HCT116 (cell line): ENCODE results near the gene CACNB2. TPM values are rescaled to one million over a fixed set of nuclear protein-coding genes. Genes with fewer than 3 reads are reported as not detected.

Experiments used
- ATAC-seq: fragments of 200-7000 bp; cut with Tn5 transposase; 2 replicates; pipeline ENCODE4 v1.9.1; 2020; ENCODE audit warnings: mild to moderate bottlenecking, moderate library complexity
- BruUV-seq: library from RNA; stranded (reverse); fragments of 400-500 nt; replicated peaks from 2 replicates; lab custom pipeline; 2021; lab: Mats Ljungman, UMichigan
- CTCF ChIA-PET: fragments of 300-600 bp; sonication (Branson Sonifier 250); formaldehyde crosslinking; loops from one replicate; lab custom pipeline; 2021; ENCODE audit warnings: antibody characterized with exemption; lab: Charles Lee
- POLR2A ChIA-PET: fragments of 300-600, 350-600 bp; sonication (Branson Sonifier 250); formaldehyde crosslinking; loops from one replicate; lab custom pipeline; 2021; ENCODE audit warnings: antibody characterized with exemption; lab: Charles Lee
- RAD21 ChIA-PET, 2 experiments: fragments of 300-600 bp; sonication (Branson Sonifier 250); formaldehyde crosslinking; loops; one replicate each; lab custom pipeline; 2023; ENCODE audit warnings: low total read pairs in 2 of 2; ENCODE audit not compliant: uncharacterized antibody in 2 of 2, unreplicated experiment in 2 of 2, low non-redundant PET in 1 of 2; lab: Charles Lee
- DNase-seq: peaks from one replicate; pipeline ENCODE4 v3.0.0-alpha.2; 2010; ENCODE audit warnings: low read depth, low spot score
- H2AFZ ChIP-seq: fragments of 200-600 bp; shearing (Covaris generic), sonication (generic); 2 replicates; pipeline ENCODE4 v1.6.1; 2017; ENCODE audit warnings: low read depth, mixed run types, mixed read lengths, antibody characterized with exemption, low read length; ENCODE audit not compliant: poor library complexity, severe bottlenecking
- H3K27ac ChIP-seq: 2 replicates; pipeline ENCODE4 v1.5.1; 2012; ENCODE audit warnings: low read depth, low read length
- H3K27me3 ChIP-seq: fragments of 200-600 bp; sonication (generic); 2 replicates; pipeline ENCODE4 v1.6.1; 2016; ENCODE audit warnings: mixed run types, low read length, mixed read lengths; ENCODE audit not compliant: insufficient read depth
- H3K36me3 ChIP-seq, 2 experiments: fragments of 200-500 bp in 1 of 2; fragments of 200-600 bp in 1 of 2; sonication (Bioruptor generic) in 1 of 2; sonication (generic) in 1 of 2; 2 replicates each; pipeline versions ENCODE4 v1.5.1 to v1.6.1; 2014 to 2016; ENCODE audit warnings: low read length in 2 of 2, inconsistent platforms in 1 of 2, mixed read lengths in 1 of 2, mixed run types in 1 of 2; ENCODE audit not compliant: insufficient read depth in 2 of 2, control insufficient read depth in 1 of 2
- H3K4me1 ChIP-seq, 2 experiments: fragments of 200-600 bp in 1 of 2; sonication (generic) in 1 of 2; 2 replicates each; pipeline versions ENCODE4 v1.5.1 to v1.6.1; 2012 to 2017; ENCODE audit warnings: low read length in 2 of 2, inconsistent platforms in 1 of 2, mild to moderate bottlenecking in 1 of 2, mixed read lengths in 1 of 2, mixed run types in 1 of 2, moderate library complexity in 1 of 2; ENCODE audit not compliant: insufficient read depth in 2 of 2, control insufficient read depth in 1 of 2
- H3K4me2 ChIP-seq: fragments of 200-600 bp; sonication (generic); 2 replicates; pipeline ENCODE4 v1.6.1; 2017; ENCODE audit warnings: mixed run types, low read length, mixed read lengths
- H3K4me3 ChIP-seq, 2 experiments: fragments of 200-600 bp in 1 of 2; sonication (generic) in 1 of 2; replicated peaks in 1 of 2; 2 replicates each; pipeline ENCODE4 v1.5.1; 2011 to 2016; ENCODE audit warnings: low read length in 2 of 2, control low read depth in 1 of 2, low read depth in 1 of 2, mild to moderate bottlenecking in 1 of 2, mixed read lengths in 1 of 2, mixed run types in 1 of 2
- H3K79me2 ChIP-seq: fragments of 200-600 bp; sonication (generic); 2 replicates; pipeline ENCODE4 v1.6.1; 2017; ENCODE audit warnings: mild to moderate bottlenecking, mixed run types, low read length, moderate library complexity, mixed read lengths; ENCODE audit not compliant: insufficient read depth
- H3K9ac ChIP-seq: fragments of 200-600 bp; sonication (generic); 2 replicates; pipeline ENCODE4 v1.6.1; 2016; ENCODE audit warnings: low read length, mixed read lengths
- H3K9me2 ChIP-seq: fragments of 200-600 bp; sonication (generic), shearing (Covaris generic); 2 replicates; pipeline ENCODE4 v1.6.1; 2017; ENCODE audit warnings: mixed run types, mild to moderate bottlenecking, moderate library complexity; ENCODE audit not compliant: insufficient read depth
- H3K9me3 ChIP-seq, 2 experiments: fragments of 200-500 bp in 1 of 2; fragments of 200-600 bp in 1 of 2; sonication (Bioruptor generic) in 1 of 2; sonication (generic) in 1 of 2; 2 replicates each; pipeline ENCODE4 v1.6.1; 2014 to 2017; ENCODE audit warnings: low read length in 2 of 2, mixed read lengths in 2 of 2, inconsistent platforms in 1 of 2, low read depth in 1 of 2, mild to moderate bottlenecking in 1 of 2, mixed run types in 1 of 2, moderate library complexity in 1 of 2; ENCODE audit not compliant: control insufficient read depth in 1 of 2, insufficient read depth in 1 of 2
- H4K20me1 ChIP-seq: fragments of 200-600 bp; sonication (generic), shearing (Covaris generic); 2 replicates; pipeline ENCODE4 v1.6.1; 2017; ENCODE audit warnings: mixed run types, mild to moderate bottlenecking, moderate library complexity; ENCODE audit not compliant: insufficient read depth
- ATF3 ChIP-seq: IDR thresholded peaks from 2 replicates; pipeline ENCODE4 v1.6.1; 2012
- CBX3 ChIP-seq: IDR thresholded peaks from 2 replicates; pipeline ENCODE4 v1.6.1; 2012; ENCODE audit warnings: low read depth
- CEBPB ChIP-seq: IDR thresholded peaks from 2 replicates; pipeline ENCODE4 v1.6.1; 2012; ENCODE audit warnings: low read depth
- CTCF ChIP-seq, 3 experiments: fragments of 200-600 bp in 1 of 3; sonication (generic) in 1 of 3; IDR thresholded peaks in 2 of 3; conservative IDR thresholded peaks in 1 of 3; 2 replicates each; pipeline ENCODE4 v1.5.1; 2012 to 2017; ENCODE audit warnings: low read depth in 2 of 3, low read length in 2 of 3, antibody characterized with exemption in 1 of 3, borderline replicate concordance in 1 of 3, control low read depth in 1 of 3, mild to moderate bottlenecking in 1 of 3, mixed read lengths in 1 of 3, mixed run types in 1 of 3, moderate library complexity in 1 of 3; ENCODE audit not compliant: insufficient read depth in 1 of 3
- ELF1 ChIP-seq: IDR thresholded peaks from 2 replicates; pipeline ENCODE4 v1.6.1; 2012; ENCODE audit warnings: low read depth, borderline replicate concordance
- EZH2 ChIP-seq: fragments of 200-600 bp; sonication (generic); IDR thresholded peaks from 2 replicates; pipeline ENCODE4 v1.6.1; 2017; ENCODE audit warnings: antibody characterized with exemption, mixed run types
- FOSL1 ChIP-seq: IDR thresholded peaks from 2 replicates; pipeline ENCODE4 v1.6.1; 2012; ENCODE audit warnings: low read depth
- JUND ChIP-seq: IDR thresholded peaks from 2 replicates; pipeline ENCODE4 v1.6.1; 2012
- MAX ChIP-seq: IDR thresholded peaks from 2 replicates; pipeline ENCODE4 v1.6.1; 2012
- POLR2A ChIP-seq: IDR thresholded peaks from 2 replicates; pipeline ENCODE4 v1.7.0; 2011; ENCODE audit warnings: borderline replicate concordance; ENCODE audit not compliant: insufficient read depth, insufficient read length; ENCODE audit errors: extremely low read depth
- POLR2AphosphoS5 ChIP-seq: IDR thresholded peaks from 2 replicates; pipeline ENCODE4 v1.6.1; 2011; ENCODE audit warnings: mild to moderate bottlenecking, low read depth, low read length, moderate library complexity
- RAD21 ChIP-seq: IDR thresholded peaks from 2 replicates; pipeline ENCODE4 v1.6.1; 2012; ENCODE audit warnings: low read depth, mild to moderate bottlenecking
- REST ChIP-seq: IDR thresholded peaks from 2 replicates; pipeline ENCODE4 v1.6.1; 2012; ENCODE audit warnings: low read depth
- SIN3A ChIP-seq: IDR thresholded peaks from 2 replicates; pipeline ENCODE4 v1.6.1; 2012; ENCODE audit warnings: low read depth
- SRF ChIP-seq: IDR thresholded peaks from 2 replicates; pipeline ENCODE4 v1.6.1; 2012; ENCODE audit warnings: low read depth
- TCF7L2 ChIP-seq: IDR thresholded peaks from 2 replicates; pipeline ENCODE4 v1.7.0; 2011; ENCODE audit warnings: borderline replicate concordance, inconsistent platforms; ENCODE audit not compliant: insufficient read depth, insufficient read length; ENCODE audit errors: extremely low read depth
- YY1 ChIP-seq: IDR thresholded peaks from 2 replicates; pipeline ENCODE4 v1.6.1; 2011; ENCODE audit warnings: low read length, low read depth, moderate library complexity, mild to moderate bottlenecking; ENCODE audit not compliant: insufficient replicate concordance; ENCODE audit errors: extremely low read depth
- ZBTB33 ChIP-seq: IDR thresholded peaks from 2 replicates; pipeline ENCODE4 v1.6.1; 2011; ENCODE audit warnings: mild to moderate bottlenecking, low read length, moderate library complexity; ENCODE audit not compliant: insufficient replicate concordance; ENCODE audit errors: extremely low read depth
- ZFX ChIP-seq: fragments of 450-650 bp; IDR thresholded peaks from 2 replicates; pipeline ENCODE4 v1.6.1; 2017
- ZNF274 ChIP-seq: fragments of 200-500 bp; sonication (Bioruptor generic); IDR thresholded peaks from 2 replicates; pipeline ENCODE4 v1.6.1; 2014; ENCODE audit warnings: mild to moderate bottlenecking, low read depth, low read length, inconsistent platforms
- intact Hi-C: fragments of 100-400 bp; cut with micrococcal nuclease; formaldehyde crosslinking; loops from 2 replicates; pipeline ENCODE4 v1.10.0; 2022
- total RNA-seq: library from RNA; stranded (reverse); gene quantifications from one replicate; pipeline ENCODE4 v1.2.1, GENCODE V29; 2021; ENCODE audit not compliant: unreplicated experiment

The CACNB2 gene
- total RNA-seq, 1 experiment from 2014 or later, result 0.71 TPM

- ChIA-PET POLR2A (no interaction called here), RAD21 (no interaction called here), CTCF (interaction anchor here (2.7 kb wide), 1 partner anchor 10 kb away, joined by 16 read pairs; no protein-coding TSS in a partner anchor)
- no peak for ATAC-seq
- intact Hi-C loops, result no loop called here
- no peaks in the 10 kb centered on the region for H3K9me2 ChIP-seq
- no peaks in the 10 kb centered on the region for H3K79me2 ChIP-seq
- no peak overlapping the region for H2AFZ ChIP-seq
- no peak overlapping the region for H3K4me3 ChIP-seq
- no peak overlapping the region for H3K4me2 ChIP-seq
- no peaks in the 10 kb centered on the region for H4K20me1 ChIP-seq
- no peaks in the 10 kb centered on the region for H3K27me3 ChIP-seq
- no peaks in the 10 kb centered on the region for H3K36me3 ChIP-seq
- no peak for TF ChIP-seq YY1
- TF ChIP-seq ZBTB33, result no peak
- no peak for TF ChIP-seq ELF1
- no peak for TF ChIP-seq CBX3
- TF ChIP-seq SIN3A, result no peak
- TF ChIP-seq POLR2AphosphoS5, result no peak
- TF ChIP-seq TCF7L2, result no peak
- TF ChIP-seq CTCF (IDR thresholded peaks at IDR 0.05 in 2 of 3, conservative IDR thresholded peaks at IDR 0.05 in 1 of 3; ENCODE audit: borderline replicate concordance in 1 of 3, insufficient read depth in 1 of 3, low read depth in 2 of 3, low read length in 2 of 3), result no peak
- TF ChIP-seq EZH2, result no peak
- TF ChIP-seq SRF, result no peak
- no peak for TF ChIP-seq CEBPB
- TF ChIP-seq FOSL1, result no peak
- TF ChIP-seq JUND, result no peak
- TF ChIP-seq ZNF274, result no peak
- no peak for TF ChIP-seq MAX
- TF ChIP-seq POLR2A, result no peak
- TF ChIP-seq RAD21, result no peak
- TF ChIP-seq REST, result no peak
- TF ChIP-seq ZFX, result no peak
- no peak for TF ChIP-seq ATF3
- no peaks in the 10 kb centered on the region for H3K9me3 ChIP-seq
- no TSS peak for BruUV-seq
- no peaks in the 10 kb centered on the region; a peak in 1 of 4 replicates for H3K4me1 ChIP-seq
- H3K9ac ChIP-seq, result no peak overlapping the region
- DNase-seq, result no peak
- H3K27ac ChIP-seq, result no peak overlapping the region
Measured at GRCh38 chr10:18226336-18226735, 86.1 kb downstream of the CACNB2 start.
